Psoas muscle (tissue), 8 donors: ENCODE data around the gene THTPA. TPM values are rescaled to one million over a fixed set of nuclear protein-coding genes. Genes with fewer than 3 reads are reported as not detected.

Experiments used
- ATAC-seq, 4 donors: fragments of 200-7000 bp; cut with Tn5 transposase; one replicate each; pipeline ENCODE4 v1.9.1; 2020; ENCODE audit warnings: moderate library complexity in 3 of 4, mild to moderate bottlenecking in 2 of 4
- DNase-seq, 2 donors: peaks; one replicate each; pipeline ENCODE4 v3.0.0-alpha.2; 2020
- H3K27ac ChIP-seq: fragments of 200-600 bp; one replicate; pipeline ENCODE4 v1.8.0; 2022
- H3K27me3 ChIP-seq, 3 donors: fragments of 200-600 bp in 1 of 3; one replicate each; pipeline versions ENCODE4 v1.6.1 to v1.8.0; 2013 to 2022; ENCODE audit warnings: low read length in 2 of 3, mild to moderate bottlenecking in 2 of 3, moderate library complexity in 1 of 3; ENCODE audit not compliant: insufficient read depth in 3 of 3
- H3K36me3 ChIP-seq, 2 donors: fragments of 200-600 bp in 1 of 2; one replicate each; pipeline versions ENCODE4 v1.6.1 to v1.8.0; 2013 to 2022; ENCODE audit warnings: low read depth in 1 of 2, mild to moderate bottlenecking in 1 of 2, moderate library complexity in 1 of 2; ENCODE audit not compliant: insufficient read depth in 1 of 2
- H3K4me1 ChIP-seq: fragments of 200-600 bp; one replicate; pipeline ENCODE4 v1.8.0; 2022
- H3K4me3 ChIP-seq: fragments of 200-600 bp; one replicate; pipeline ENCODE4 v1.8.0; 2022; ENCODE audit warnings: mild to moderate bottlenecking
- H3K9me3 ChIP-seq: fragments of 200-600 bp; one replicate; pipeline ENCODE4 v1.8.0; 2022
- WGBS, 3 donors: extraction: QIAGEN DNeasy Blood & Tissue Kit; methylation state at CpG; one replicate each; pipeline versions ENCODE4 v1.1.6 to v1.1.7; 2013; 5-methylcytosine and 5-hydroxymethylcytosine counted together
- intact Hi-C, 2 donors: fragments of 100-400 bp; cut with DNase I; formaldehyde crosslinking; loops; one replicate each; pipeline versions ENCODE4 v1.11.0 to v1.14.2; 2022
- polyA plus RNA-seq, 3 donors: library from polyadenylated mRNA; stranded (reverse); fragments of 200-250 nt; gene quantifications; one replicate each; pipeline ENCODE4 v1.2.3, GENCODE V29; 2013
- total RNA-seq, 4 donors: library from RNA; stranded (reverse); fragmentation: NEBNext Ultra II Directional in 2 of 4; extraction: Animal tissue kit (Norgen Biotek cat#: 25700) in 2 of 4; gene quantifications; one replicate each; pipeline versions ENCODE4 v1.2.1 to v1.2.4, GENCODE V29; 2021 to 2023
- TF ChIP-seq, protein P1 (sequence below): fragments of 200-600 bp; IDR thresholded peaks from one replicate; pipeline ENCODE4 v1.8.0; 2022; ENCODE audit warnings: antibody characterized with exemption
- donor health status: healthy with polysubstance abuse.
- donor health status: DM: no; HTN: no; CAD: no; lungs with moderate emphysema.
- donor health status: Bipolar disorder and iron deficiency.
- donor health status: healthy.
- donor health status: DM: yes; HTN: yes; CAD: no.
- donor health status: DM: no; HTN: no; CAD: no.
- donor health status: DM: no; HTN: no; CAD: no.
- donor health status: DM: yes; HTN: yes; CAD: no.

THTPA gene
- total and polyA plus RNA-seq, 7 donors, result 18.5 to 53.5 (median 26.0) TPM

DNA sequence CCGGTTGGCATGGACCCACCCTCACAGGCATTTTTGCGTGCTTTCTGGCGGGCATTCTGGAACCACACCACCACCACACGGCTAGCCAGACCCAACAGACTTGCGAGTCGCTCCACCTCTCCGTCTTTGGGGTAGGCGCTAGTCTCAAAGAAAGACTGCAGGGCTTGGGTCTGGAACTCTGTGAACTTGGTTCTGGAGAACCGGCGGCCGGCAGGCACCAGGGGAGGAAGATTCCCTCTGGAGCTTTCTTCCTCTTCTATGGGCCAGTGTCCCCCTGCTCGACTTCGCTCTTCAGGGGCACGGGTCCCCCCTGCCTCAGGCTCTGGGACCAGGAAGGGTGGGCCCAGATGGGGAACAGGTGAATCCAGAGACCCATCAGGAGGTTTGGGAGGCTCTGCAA is 31.1 kb upstream of the THTPA start:
- Histone ChIP-seq H3K9me3 (no peaks in the 10 kb centered on the region), H3K4me3 (no peak overlapping the region), H3K36me3 (no peaks in the 10 kb centered on the region), H3K27me3 (no peaks in the 10 kb centered on the region), H3K4me1 (no peaks in the 10 kb centered on the region), H3K27ac (no peak overlapping the region)
- intact Hi-C loops, result no loop called here
- TF ChIP-seq, protein P1, sequence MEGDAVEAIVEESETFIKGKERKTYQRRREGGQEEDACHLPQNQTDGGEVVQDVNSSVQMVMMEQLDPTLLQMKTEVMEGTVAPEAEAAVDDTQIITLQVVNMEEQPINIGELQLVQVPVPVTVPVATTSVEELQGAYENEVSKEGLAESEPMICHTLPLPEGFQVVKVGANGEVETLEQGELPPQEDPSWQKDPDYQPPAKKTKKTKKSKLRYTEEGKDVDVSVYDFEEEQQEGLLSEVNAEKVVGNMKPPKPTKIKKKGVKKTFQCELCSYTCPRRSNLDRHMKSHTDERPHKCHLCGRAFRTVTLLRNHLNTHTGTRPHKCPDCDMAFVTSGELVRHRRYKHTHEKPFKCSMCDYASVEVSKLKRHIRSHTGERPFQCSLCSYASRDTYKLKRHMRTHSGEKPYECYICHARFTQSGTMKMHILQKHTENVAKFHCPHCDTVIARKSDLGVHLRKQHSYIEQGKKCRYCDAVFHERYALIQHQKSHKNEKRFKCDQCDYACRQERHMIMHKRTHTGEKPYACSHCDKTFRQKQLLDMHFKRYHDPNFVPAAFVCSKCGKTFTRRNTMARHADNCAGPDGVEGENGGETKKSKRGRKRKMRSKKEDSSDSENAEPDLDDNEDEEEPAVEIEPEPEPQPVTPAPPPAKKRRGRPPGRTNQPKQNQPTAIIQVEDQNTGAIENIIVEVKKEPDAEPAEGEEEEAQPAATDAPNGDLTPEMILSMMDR, result no peak
- ATAC-seq, result no peak
- 85 to 93% (median 87%) methylated on average over 14 of the region's 14 CpGs for WGBS, 3 donors
- no peak for DNase-seq

DNA sequence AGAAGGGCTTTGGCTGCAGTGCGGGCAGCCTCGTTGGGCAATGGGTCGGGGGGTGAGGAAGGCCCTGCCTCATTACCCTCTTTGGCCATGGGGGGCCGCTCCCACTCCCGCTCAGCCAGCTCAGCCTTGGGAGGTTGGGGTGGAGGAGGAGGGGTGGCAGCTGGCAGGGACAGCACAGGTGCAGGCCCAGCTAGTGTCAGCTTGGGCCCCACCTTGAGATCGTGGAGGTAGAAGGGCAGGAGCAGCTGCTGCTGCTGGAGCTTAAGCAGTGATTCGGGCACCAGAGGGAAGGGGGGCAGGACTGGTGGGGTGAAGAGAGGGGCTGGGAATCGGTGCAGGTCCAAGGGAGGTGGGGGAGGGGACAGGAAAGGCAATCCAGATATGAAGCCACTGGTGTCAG is 30.5 kb upstream of the THTPA start:
- no peaks in the 10 kb centered on the region for H3K4me1 ChIP-seq
- H3K9me3 ChIP-seq, result no peaks in the 10 kb centered on the region
- H3K4me3 ChIP-seq, result no peak overlapping the region
- H3K36me3 ChIP-seq, result no peaks in the 10 kb centered on the region
- H3K27ac ChIP-seq, result no peak overlapping the region
- no peak for ATAC-seq
- no peaks in the 10 kb centered on the region for H3K27me3 ChIP-seq
- 67 to 75% (median 74%) methylated on average over 8 of the region's 8 CpGs for WGBS, 3 donors
- TF ChIP-seq, protein P1, result no peak
- DNase-seq, result no peak
- intact Hi-C loops, result no loop called here

DNA sequence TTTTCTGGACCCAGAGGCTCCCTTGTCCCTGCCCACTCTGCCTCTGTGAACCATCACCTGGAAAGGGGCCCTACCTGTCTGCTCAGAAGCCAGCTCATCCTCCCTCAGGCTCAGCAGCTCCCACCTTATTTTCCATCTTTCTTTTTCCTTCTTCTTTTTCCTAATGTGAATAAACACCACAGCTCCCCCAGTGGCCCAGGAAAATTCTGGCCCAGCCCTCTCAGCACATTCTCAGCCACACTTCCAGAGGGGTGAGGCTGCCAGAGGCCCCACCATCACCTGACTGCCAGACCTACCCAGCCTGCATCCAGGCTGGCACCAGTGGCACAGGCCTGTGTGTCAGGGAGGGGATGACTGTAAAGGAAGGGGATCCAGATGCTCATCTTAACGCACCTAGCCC is 27.5 kb upstream of the THTPA start:
- Histone ChIP-seq H3K4me3 (no peak overlapping the region), H3K4me1 (no peaks in the 10 kb centered on the region), H3K9me3 (no peaks in the 10 kb centered on the region), H3K27ac (no peak overlapping the region), H3K36me3 (no peaks in the 10 kb centered on the region), H3K27me3 (peaks cover 0 to 2% (median 0%) of the 10 kb centered on the region in 3 donors)
- TF ChIP-seq, protein P1, result no peak
- ATAC-seq, result no peak
- no peak for DNase-seq
- WGBS, 3 donors, result 67 to 95% (median 81%) methylated on average over 1 of the region's 1 CpG
- intact Hi-C loops, result no loop called here

DNA sequence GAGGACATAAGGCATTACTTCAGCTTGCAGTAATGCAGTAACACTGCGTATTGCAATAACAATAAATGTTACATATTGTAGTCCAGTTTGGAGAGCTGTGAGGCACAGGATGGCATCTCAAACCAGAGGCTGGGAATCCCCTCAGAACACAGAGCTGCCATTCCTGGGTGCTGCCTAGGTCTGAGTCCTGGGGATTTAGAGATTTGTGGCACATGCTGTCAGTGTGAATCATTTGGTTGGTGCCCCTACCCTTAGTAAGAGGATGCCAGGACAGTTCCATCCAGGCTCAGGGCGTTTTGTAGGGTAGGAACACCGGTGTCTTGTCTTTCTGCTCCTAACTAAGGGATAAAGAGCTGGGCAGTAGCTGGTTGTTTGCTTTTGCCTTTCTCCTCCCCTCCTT is 27.1 kb upstream of the THTPA start:
- Histone ChIP-seq H3K4me3 (no peak overlapping the region), H3K27me3 (peaks cover 0 to 2% (median 0%) of the 10 kb centered on the region in 3 donors), H3K4me1 (no peaks in the 10 kb centered on the region), H3K36me3 (no peaks in the 10 kb centered on the region), H3K27ac (no peak overlapping the region), H3K9me3 (no peaks in the 10 kb centered on the region)
- 85 to 89% (median 88%) methylated on average over 3 of the region's 3 CpGs for WGBS, 3 donors
- no peak for ATAC-seq
- intact Hi-C loops, result no loop called here
- DNase-seq, result no peak
- TF ChIP-seq, protein P1, result no peak

DNA sequence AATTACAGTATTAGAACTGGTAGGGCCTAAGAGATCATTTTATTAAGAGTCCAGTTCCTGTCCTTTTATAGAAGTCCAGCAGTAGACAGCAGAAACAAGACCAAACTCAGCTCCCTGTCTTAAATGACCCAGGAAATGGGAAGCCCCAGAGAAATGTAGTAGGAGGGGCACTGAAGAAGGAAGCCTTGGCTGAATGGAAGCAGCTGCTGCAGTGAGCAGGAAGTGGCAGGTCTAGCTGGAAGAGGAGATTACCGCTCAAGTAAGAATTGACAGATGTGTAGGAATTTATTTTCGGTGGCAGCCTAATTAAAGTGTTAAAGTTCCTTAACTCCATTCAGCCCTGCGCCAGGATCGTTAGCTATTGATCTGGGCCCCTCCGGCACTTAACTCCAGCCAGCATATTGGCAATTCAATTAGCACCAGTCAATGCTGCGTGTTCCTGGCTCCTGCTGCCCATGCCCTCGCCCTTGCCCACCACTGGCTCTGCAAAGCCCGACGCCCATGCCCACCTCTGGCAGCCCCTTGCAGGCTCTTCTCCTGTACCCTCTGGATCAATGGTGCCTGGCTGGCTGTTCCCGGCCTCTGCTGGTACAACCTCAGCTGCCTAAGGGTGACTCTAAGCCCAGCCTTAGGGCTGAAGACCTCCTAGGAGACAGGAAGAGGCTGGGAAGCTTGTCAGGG is 25.6 kb upstream of the THTPA start:
- ATAC-seq (no peak), DNase-seq (no peak)
- no peaks in the 10 kb centered on the region for H3K4me1 ChIP-seq
- intact Hi-C loops, result no loop called here
- H3K36me3 ChIP-seq, result no peaks in the 10 kb centered on the region
- WGBS, 3 donors, result 71 to 78% (median 75%) methylated on average over 10 of the region's 10 CpGs
- no peak overlapping the region for H3K4me3 ChIP-seq
- TF ChIP-seq, protein P1, result no peak
- peaks cover 0 to 2% (median 0%) of the 10 kb centered on the region in 3 donors for H3K27me3 ChIP-seq
- H3K27ac ChIP-seq, result no peak overlapping the region
- H3K9me3 ChIP-seq, result no peaks in the 10 kb centered on the region
